COLO829 (cell line): Measurements from ENCODE around the gene CTAGE9.
"Not testable (repeated sequence)": the region's sequence is repeated elsewhere in the genome, so short reads cannot be mapped to it uniquely, and the experiment has no call there.

ENCODE experiments used
- DNase-seq: peaks from one replicate; pipeline ENCODE4 v3.0.0; 2012; ENCODE audit warnings: low spot score

CTAGE9 gene

DNA sequence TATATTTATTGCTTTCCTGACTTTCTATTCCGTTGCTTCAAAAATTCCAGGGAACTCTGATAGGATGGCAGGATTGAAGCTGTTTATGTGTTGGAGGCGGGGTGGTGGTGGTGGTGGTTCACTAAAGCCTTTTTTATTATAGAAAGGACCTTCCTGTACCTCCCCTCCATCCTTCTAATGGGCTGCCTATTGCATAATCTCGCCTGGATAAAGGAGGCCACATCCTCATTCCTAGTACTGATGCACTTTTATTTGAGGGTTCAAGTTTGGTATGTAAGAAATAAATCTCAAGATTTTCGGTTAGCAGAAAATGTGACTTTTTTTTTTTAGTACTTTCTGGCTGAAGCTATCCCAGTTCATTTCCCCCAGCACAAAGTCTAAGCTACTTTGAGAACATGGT is 18.7 kb upstream of the CTAGE9 start:
- no peak for DNase-seq

DNA sequence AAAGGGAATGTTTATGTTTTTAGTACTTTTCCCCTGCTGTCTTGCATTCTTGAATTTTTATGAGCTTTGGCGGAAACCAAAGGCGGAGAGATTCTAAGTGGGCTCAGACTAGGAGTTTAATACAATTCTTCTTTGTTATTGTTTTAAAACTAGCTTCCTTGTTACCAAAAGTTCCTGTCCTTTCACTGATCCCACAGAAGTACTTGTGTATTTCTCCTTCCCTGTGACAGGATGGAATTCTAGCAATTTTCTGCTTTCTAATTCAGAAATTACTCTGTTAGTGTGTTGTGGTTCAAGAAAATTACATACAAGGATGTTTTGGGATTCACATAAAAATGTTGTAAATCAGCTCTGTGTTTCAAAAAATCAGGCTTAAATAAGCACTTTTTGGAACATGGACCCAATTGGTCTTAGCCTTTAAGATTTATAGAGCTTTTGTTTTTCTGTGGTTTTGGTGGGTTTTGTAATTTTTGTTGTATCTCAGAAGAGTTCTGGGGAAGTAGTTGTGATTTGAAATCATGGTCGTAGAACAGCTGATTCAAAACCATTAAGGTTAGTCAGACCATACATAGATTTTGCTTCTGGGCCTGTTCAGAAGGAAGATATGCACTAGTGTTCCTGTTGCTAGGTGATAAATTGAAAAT is 17.6 kb upstream of the CTAGE9 start:
- DNase-seq, result peak; percentile 66

DNA sequence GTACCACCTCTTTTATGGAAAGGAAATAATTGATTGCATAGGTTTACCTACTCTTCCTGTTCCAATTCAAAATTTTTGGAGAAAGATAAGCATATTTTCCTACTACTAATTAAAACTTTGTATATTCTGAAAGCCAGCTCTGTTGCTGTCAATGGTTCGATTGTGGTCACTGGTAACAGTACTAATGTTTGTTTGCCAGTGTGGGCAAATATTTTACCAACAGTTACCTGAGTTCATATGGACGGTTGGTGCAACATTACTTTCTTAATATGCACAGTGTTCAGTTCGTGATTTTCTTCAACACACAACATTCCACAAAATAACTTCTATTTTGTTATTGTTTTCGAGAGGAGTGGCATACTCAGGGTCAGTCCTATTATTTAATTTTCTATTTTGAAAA is 17.1 kb upstream of the CTAGE9 start:
- no peak for DNase-seq

DNA sequence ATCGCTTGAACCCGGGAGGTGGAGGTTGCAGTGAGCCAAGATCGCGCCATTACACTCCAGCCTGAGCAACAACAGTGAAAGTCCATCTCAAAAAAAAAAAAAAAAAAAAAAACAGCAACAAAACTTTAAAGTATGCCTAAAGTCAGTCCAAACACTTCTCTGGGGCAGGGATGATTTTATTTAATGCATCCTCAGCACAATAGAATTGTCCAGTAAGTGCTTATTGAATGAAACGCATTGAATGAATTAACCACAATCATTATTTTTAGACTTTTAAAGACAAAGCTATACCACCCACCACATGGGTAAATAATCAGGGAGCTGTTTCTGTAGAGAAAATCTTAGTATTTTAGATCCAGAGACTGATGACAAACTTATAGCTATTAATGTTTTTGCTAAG is 16.6 kb upstream of the CTAGE9 start:
- no peak for DNase-seq

DNA sequence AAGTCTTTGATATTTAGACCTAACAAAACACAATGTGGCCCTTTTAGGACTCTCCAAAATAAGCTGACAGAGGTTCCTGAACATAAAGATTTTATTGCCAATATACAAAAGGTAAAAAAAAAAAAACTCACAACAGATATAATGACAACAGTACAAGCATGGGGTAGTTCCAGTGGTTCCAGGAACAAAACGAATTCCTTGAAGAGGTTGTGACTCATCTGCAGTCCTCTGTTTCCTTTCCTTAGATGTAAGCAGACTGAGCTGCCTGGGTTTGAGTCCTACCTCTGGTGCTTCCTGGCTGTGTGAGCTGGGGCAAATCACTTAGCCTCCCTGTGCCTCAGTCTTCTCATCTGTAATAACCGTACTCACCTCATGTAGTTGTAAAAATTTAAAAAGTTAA is 13.3 kb upstream of the CTAGE9 start:
- no peak for DNase-seq

DNA sequence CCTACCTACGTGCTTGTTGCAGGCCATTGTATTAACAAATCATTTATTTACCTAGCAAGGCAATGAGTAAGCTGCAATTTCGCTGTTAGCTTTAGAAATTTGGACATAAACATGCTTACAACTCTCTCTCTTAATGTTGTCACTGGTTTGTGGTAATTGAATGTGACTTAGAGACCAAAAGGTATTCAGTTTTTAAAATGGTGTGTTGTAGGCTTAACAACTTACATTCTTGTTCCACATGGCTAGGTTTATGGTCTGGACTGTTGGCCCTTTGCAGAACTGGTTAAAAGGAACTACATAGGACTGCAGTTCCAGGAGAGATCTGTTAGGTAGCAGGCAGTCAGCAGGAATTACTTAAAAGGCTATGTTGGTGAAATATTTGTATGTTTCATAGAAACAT is 10.3 kb upstream of the CTAGE9 start:
- no peak for DNase-seq

DNA sequence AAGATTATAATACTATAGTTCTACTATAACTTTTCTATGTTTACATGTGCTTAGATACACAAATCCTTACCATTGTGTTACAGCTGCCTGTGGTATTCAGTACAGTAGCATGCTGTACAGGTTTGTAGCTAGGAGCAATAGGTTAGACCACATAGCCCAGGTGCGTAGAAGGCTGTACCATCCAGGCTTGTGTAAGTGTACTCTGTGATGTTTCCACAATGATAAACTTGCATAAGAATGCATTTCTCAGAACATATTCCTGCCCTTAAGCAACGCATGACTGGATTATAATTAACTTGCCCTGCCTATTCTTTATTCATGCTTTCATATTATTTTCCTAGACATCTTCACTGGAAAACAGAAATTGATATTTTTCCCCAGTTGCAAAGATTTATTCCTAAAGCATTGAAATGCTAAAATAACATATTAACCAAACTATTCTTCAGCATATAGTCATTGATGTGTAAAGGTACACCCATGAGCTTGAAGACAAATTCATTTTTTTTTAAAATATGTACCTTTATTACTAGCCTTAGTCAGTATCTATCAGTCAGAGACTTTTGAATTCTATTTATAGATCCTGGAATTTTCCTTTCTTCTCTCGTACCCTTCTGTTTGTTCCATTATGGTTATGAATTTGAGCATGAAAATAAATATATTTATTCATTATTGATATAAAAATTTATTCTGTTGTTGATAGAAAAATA is 7.2 kb upstream of the CTAGE9 start:
- DNase-seq, result no peak

DNA sequence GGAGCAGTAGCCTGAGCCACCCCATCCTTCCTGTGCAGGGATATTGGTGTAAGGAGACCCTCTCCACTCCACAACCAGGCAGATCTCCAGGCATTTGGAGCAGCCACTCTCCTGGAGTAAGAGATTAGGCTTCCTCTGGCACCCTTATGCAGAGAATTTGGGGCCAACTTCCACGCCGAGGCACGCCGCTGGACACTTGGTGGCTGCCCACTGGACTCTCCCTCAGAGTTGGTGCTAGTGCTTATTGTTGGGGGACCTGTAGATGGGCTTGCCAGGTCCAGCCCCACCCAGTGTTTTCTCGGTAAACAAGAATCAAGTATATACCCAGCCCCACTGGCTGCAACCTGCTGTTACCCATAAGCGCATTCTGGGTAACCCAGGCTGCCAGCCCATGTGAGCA is 4.8 kb upstream of the CTAGE9 start:
- not testable (repeated sequence) for DNase-seq

DNA sequence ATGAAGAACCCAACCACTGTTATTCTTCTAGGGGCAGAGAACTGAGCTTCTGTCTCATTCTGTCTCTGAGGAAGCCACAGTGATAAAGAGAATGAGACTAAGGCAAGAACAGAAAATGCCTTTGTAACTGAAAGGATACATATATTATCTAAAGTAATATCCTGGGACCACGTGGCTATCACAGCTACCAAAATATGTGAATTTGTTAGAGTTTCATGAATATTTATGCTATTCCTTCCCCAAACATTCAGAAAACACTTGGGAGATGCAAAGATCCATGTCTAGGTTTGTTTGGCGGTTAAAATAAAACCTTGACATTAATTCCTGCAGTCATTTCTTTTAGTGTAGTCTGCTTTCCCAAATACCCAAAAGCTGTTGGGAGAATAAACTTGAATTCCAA is 6.9 kb downstream of the CTAGE9 start:
- DNase-seq, result not testable (repeated sequence)

DNA sequence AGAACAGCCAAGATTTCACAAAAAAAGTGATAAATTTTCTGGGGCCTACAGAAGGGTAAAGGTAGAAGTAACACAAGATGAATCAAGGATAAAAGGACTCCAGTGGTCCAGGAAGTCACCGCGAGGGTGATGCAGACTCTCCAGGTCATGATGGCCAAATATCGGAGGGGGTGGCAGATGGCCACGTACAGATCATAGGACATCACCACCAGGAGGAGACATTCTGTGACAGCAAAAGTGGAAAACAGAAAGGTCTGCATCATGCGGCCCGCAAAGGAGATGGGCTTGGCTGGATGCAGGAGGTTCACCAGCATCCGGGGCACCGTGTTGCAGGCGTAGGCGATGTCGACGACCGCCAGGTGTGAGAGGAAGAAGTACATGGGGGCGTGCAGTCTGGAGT is 10.0 kb downstream of the CTAGE9 start:
- not testable (repeated sequence) for DNase-seq

DNA sequence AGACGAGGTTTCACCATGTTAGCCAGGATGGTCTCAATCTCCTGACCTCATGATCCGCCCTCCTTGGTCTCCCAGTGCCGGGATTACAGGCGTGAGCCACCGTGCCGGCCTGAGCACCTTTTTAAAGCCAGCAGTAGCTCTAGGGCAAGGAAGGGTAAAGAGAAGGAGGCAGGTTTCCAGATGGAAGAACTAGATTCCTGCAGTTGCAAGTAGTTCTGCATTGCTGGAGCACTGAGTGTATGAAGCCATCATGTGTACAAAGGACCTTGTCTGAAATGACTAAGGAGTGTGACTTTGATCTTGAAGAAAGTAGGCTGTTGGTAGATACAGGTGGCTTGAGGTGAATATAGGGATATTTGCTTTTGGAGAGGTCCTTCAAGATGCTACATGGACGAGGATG is 13.9 kb downstream of the CTAGE9 start:
- DNase-seq, result no peak

DNA sequence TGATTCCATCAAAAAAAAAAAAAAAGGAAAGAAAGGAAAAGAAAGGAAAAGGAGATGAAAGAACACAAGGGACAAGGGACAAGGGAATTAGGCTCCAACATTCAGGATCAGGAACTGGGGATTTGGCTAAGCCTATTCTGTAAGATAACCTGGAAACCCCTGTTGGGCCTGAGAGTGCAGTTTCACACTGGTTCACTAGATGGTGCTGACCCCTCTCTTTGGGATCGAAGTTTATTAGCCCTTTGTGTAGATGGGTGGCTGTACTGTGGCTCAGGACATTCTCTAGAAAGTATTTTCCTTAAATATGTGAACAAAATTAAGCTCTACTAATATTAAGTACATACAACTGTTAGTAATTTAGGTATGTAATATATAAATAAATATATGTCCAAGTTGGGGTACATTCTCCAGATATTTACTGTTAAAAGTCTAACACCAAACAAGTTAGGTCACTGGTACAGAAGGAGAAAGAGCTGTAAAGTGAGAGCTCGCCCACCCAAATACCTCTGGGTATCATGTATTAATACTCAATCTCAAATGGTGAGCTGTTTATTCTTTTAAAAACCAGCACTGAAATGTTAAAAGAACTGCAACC is 15.9 kb downstream of the CTAGE9 start:
- DNase-seq, result peak; percentile 80

DNA sequence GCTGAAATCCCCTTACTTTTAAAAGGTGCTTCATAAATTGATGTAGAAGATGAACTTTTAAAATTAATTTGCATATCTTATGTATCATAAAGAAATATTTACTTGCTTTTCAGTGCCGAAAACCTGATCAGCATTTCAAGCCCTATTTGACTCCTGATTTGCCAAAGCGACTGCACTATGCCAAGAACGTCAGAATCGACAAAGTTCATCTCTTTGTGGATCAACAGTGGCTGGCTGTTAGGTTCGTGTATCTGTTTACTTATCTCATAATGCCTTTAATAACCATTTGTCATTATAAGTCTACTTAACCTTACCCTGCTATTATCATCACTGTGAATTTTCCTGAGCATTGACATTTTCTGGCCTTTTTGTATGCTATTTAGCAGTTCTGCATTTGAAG is 17.4 kb downstream of the CTAGE9 start:
- DNase-seq, result no peak

DNA sequence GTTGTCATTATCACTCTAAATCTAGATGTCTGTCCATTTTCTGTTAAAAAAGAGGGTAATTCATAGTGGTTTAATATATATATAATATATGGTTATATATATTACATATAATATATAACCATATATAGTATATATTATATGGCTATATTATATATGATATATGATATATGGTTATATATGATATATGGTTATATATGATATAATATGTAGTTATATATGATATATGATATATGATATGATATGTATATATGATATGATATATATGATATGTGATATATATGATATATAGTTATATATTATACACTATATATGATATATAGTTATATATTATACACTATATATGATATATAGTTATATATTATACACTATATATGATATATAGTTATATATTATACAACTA is 18.2 kb downstream of the CTAGE9 start:
- DNase-seq, result no peak

DNA sequence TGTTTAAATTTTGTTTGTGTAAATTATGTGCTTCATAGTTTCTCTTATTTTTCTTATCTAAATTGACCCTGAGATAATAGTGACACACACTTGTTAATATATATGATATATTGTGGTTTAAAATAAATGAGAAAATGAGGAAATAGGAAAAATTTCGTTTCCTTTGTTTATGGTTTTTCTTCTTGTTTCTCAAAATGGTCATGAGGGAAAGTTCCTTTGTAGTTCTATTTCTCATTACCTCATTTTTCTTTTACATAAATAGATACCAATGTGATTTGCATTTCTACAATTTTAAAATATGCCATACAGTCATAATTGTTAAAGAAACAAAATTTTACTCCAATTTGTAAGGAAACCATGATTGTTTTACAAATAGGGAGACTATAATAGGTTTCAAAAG is 18.8 kb downstream of the CTAGE9 start:
- no peak for DNase-seq

DNA sequence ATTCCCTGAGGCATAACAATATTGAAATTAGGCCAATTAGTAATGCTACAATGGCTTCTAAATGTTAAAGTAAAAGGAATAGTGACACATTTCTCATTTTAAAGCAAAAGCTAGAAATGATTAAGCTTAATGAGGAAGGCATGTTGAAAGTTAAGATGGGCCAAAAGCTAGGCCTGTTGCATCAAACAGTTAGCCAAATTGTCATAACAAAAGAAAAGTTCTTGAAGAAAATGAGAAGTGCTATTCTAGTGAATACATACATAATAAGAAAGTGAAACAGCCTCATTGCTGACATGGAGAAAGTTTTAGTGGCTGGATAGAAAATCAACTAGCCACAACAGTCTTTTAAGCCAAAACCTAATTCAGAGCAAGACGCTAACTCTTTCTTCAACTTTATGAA is 22.5 kb downstream of the CTAGE9 start:
- DNase-seq, result no peak

DNA sequence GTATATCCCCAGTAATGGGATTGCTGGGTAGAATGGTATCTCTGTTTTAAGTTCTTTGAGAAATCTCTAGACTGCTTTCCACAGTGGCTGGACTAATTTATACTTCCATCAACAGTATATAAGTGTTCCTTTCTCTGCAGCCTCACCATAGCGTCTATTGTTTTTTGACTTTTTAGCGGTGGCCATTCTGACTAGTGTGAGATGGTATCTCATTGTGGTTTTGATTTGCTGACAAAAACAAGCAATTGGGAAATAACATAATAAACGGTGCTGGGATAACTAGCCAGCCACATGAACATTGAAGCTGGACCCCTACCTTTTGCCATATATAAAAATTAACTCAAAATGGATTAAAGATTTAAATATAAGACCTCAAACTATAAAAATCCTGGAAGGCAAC is 23.8 kb downstream of the CTAGE9 start:
- no peak for DNase-seq

DNA sequence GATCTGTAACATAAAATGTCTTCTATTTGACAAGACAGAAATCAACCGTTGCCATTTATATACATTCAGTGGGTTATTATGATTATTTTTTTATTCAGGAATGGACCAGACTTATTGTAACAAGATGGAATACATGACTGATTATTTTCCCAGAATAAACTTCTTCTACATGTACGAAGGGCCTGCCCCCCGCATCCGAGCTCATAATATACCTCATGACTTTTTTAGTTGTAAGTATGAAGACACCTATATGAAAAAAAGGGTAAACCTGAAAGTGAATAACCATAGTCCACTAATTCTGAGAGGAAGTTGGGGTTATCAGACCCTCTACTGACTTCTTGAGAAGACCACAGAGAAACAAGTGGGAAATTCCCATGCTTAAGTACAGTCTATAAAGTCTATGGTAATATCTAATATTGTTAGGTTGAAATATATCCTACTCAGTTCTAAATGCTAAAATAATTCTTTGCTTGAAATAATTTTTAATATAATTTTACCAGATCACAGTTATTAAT is 25.5 kb downstream of the CTAGE9 start:
- no peak for DNase-seq

DNA sequence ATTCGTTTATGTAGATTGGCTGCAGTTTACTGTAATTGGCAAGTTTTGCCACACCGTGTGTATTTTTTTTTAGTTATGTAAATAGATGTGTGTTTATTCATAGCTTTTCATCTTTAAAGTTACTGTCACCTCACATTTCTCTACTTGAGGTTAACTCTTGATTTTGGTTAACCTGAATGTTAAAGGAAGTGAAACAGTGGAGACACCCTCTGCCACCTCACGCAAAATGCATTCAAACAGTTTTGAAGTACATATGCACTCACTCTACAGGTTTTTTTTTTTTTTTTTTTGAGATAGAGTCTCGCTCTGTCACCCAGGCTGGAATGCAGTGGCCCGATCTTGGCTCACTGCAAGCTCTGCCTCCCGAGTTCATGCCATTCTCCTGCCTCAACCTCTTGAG is 27.3 kb downstream of the CTAGE9 start:
- no peak for DNase-seq

DNA sequence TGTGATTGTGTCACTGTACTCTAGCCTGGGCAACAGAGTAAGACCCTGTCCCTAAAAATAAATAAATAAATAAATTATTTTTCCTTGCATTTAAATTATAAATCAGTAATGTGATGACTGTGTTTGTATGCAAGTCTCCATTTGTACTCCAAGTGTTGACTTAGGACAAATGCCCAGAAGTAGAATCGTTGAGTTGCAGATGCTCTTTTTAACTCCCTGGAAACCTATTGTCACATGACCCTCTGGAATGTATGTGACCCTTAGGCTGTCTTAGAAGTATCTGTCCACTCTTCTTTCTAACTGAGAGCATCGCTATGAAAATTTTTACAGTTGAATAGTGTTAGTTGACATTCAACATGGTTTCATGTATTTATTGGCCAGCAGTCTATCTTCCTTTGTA is 28.4 kb downstream of the CTAGE9 start:
- DNase-seq, result no peak

DNA sequence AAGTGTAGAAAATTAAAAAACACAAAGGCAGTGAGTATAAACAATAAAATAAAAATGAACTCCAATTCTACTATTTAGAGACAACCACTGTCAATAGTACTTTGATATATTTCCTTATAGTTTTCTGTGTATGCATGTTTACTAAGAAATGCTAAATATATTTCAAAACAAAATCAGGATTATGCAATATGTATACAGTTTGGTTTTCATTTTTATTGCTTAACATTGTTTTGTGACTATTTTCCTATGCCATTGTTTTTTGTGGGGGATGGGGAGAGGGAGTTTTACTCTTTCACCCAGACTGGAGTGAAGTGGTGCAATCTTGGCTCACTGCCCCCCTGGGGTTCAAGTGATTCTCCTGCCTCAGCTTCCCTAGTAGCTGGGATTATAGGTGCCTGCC is 29.2 kb downstream of the CTAGE9 start:
- no peak for DNase-seq

DNA sequence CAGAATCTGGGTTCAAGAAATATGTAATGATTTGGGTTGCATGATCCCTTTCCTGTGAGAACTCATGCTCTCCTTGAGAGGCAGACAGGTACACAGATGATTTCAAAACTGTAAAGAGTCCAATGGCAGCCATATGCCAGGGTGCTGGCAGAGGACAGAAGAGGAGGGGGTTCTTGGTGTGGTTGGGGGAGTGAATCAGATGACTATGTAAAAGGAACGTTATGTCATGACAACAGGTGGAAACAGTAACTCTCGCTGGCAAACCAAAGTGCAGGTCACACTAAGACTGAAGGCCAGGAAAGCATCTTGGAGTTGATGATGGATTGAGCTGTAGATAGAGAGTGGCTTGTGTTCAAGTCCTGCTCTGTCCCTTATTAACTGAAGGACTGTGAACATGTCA is 29.9 kb downstream of the CTAGE9 start:
- DNase-seq, result no peak

DNA sequence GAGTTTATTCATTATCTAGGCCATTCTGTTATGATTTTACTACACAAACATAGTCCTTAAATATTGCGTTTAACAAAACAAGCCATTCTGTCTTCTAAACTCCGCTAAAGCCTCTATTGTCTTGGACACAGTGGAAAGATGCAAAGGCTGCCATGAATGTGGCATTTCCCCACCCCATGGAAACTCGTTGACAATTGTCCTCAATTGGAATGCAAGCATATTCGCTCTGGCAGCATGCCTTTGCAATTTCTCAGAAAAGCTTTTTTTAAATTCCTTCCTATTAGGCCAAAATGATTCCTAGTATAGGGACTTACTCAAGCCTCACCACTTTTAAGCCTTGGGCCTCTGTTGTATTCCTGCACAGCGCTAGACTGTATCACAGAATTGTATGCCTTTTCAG is 32.4 kb downstream of the CTAGE9 start:
- DNase-seq, result no peak

DNA sequence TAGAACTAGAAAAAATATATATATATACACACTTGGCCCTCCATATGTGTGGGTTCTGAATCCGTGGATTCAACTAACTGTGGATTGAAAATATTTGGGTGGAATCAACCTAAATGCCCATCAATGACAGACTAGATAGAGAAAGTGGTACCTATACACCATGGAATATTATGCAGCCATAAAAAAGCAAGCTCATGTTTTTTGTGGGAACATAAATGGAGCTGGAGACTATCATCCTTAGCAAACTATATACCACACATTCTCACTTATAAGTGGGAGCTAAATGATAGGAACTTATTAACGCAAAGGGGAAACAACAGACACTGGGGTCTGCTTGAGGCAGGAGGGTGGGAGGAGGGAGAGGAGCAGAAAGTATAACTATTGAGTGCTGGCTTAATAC is 37.6 kb downstream of the CTAGE9 start:
- DNase-seq, result no peak
